ENCODE measurements around the gene EREG.

Gene EREG

GRCh38 chr4:74353858-74354257 lies 11.1 kb upstream of the EREG start:
- H3K27ac ChIP-seq (ENCODE audit: low read depth, low read length) = no peak overlapping the region
- no peaks in the 10 kb centered on the region for H3K9me3 ChIP-seq (ENCODE audit: insufficient read depth, low read depth, low read length)
- H3K4me1 ChIP-seq (ENCODE audit: insufficient read depth, low read length) = 0 out of 2 replicates have a peak, but pooled peaks cover 6% of the 10 kb centered on the region
- no peaks in the 10 kb centered on the region for H3K36me3 ChIP-seq (ENCODE audit: insufficient read depth, low read length)
- H3K27me3 ChIP-seq (ENCODE audit: insufficient read depth, low read length) = no peaks in the 10 kb centered on the region
- H3K9ac ChIP-seq (ENCODE audit: low read depth, low read length) = no peak overlapping the region
- H3K4me3 ChIP-seq (ENCODE audit: low read length) = no peak overlapping the region
- 100% methylated on average over 1 of the region's 4 CpGs for WGBS

- no CpG with 5 or more reads among the region's 1 CpG for WGBS
- Histone ChIP-seq H3K36me3 (ENCODE audit: insufficient read depth, low read length) (no peaks in the 10 kb centered on the region), H3K9me3 (ENCODE audit: insufficient read depth, low read depth, low read length) (no peaks in the 10 kb centered on the region), H3K4me1 (ENCODE audit: insufficient read depth, low read length) (no peaks in the 10 kb centered on the region), H3K27me3 (ENCODE audit: insufficient read depth, low read length) (no peaks in the 10 kb centered on the region), H3K9ac (ENCODE audit: low read depth, low read length) (no peak overlapping the region), H3K27ac (ENCODE audit: low read depth, low read length) (no peak overlapping the region), H3K4me3 (ENCODE audit: low read length) (no peak overlapping the region)
Observed at GRCh38 chr4:74357965-74358364, 7.0 kb upstream of the EREG start.

DNA sequence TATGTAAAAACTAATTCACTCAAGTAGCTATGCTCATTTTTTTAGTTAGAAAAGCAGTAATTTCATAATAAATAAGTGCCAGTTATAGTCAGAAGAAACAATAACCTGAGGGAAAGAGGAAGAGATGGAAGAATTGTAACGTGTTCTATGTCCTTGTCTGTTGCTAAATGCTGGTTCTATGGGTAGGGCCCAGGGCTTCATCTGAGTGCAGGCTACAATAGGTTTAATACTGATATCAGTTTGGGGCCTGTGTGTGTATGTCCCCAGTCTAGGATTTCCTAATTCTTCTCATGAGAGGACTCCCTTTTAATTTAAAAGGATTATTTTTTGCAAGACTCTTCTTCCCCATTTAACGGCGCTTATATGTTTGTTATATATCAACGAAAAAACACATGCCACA lies 3.3 kb upstream of the EREG start:
- peaks cover 30% of the 10 kb centered on the region for H3K27me3 ChIP-seq (ENCODE audit: insufficient read depth, low read length)
- no peak overlapping the region for H3K4me3 ChIP-seq (ENCODE audit: low read length)
- H3K4me1 ChIP-seq (ENCODE audit: insufficient read depth, low read length) = 0 out of 2 replicates have a peak, but pooled peaks cover 4% of the 10 kb centered on the region
- no peaks in the 10 kb centered on the region for H3K36me3 ChIP-seq (ENCODE audit: insufficient read depth, low read length)
- 86% methylated on average over 1 of the region's 4 CpGs for WGBS
- H3K9ac ChIP-seq (ENCODE audit: low read depth, low read length) = no peak overlapping the region
- no peaks in the 10 kb centered on the region for H3K9me3 ChIP-seq (ENCODE audit: insufficient read depth, low read depth, low read length)
- no peak overlapping the region for H3K27ac ChIP-seq (ENCODE audit: low read depth, low read length)

DNA sequence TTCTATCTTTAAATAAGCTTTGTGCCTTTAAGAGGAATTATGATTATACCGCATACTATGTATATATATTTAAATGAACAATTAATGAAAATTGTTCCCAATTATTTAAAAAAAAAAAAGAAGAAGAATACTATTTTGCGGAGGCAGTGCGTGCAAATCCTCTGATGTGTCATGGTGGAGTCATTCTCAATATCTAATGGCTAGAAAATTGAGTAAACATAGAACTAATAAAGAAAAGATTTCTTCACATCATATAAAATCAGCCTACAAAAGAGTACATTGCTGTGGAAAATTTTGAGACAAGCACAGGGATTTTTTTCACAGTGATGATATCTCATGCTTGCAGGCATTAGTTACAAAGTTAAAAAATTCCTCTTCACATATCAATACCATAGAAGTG lies 2.6 kb upstream of the EREG start:
- WGBS = no CpG with 5 or more reads among the region's 3 CpGs

DNA sequence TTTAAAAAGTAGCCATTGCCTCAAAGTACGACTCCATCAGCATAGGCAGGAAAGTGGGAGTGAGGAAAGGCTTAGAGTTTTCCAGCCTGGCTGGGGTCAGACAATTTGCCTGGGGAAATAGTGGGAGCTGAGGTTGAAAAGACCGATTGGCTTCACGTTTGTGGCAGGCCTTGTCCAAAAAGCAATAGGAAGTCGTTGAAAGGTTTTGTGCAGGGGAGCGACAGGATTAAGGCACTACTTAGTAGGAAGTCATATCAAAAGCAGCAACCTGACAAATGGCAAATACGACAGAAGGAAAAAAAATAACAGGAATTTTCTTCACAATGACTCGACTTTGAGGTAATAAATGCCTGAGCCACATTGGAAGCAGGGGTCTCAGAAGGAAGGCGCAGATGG lies 691 bp upstream of the EREG start:
- WGBS = 20% methylated on average over 8 of the region's 8 CpGs
- H3K9me3 ChIP-seq (ENCODE audit: insufficient read depth, low read depth, low read length) = no peaks in the 10 kb centered on the region
- no peaks in the 10 kb centered on the region for H3K36me3 ChIP-seq (ENCODE audit: insufficient read depth, low read length)
- H3K27me3 ChIP-seq (ENCODE audit: insufficient read depth, low read length) = peaks cover 37% of the 10 kb centered on the region
- no peak overlapping the region for H3K27ac ChIP-seq (ENCODE audit: low read depth, low read length)
- H3K4me1 ChIP-seq (ENCODE audit: insufficient read depth, low read length) = 0 out of 2 replicates have a peak, but pooled peaks cover 4% of the 10 kb centered on the region
- peak overlapping the region; percentile 83 for H3K4me3 ChIP-seq (ENCODE audit: low read length)
- no peak overlapping the region for H3K9ac ChIP-seq (ENCODE audit: low read depth, low read length)

More for the DNA sequence above, 2.6 kb upstream of the EREG start:
- Histone ChIP-seq H3K9ac (ENCODE audit: low read depth, low read length) (no peak overlapping the region), H3K27me3 (ENCODE audit: insufficient read depth, low read length) (peaks cover 34% of the 10 kb centered on the region), H3K27ac (ENCODE audit: low read depth, low read length) (no peak overlapping the region), H3K36me3 (ENCODE audit: insufficient read depth, low read length) (no peaks in the 10 kb centered on the region), H3K4me3 (ENCODE audit: low read length) (no peak overlapping the region), H3K4me1 (ENCODE audit: insufficient read depth, low read length) (0 out of 2 replicates have a peak, but pooled peaks cover 4% of the 10 kb centered on the region), H3K9me3 (ENCODE audit: insufficient read depth, low read depth, low read length) (no peaks in the 10 kb centered on the region)

DNA sequence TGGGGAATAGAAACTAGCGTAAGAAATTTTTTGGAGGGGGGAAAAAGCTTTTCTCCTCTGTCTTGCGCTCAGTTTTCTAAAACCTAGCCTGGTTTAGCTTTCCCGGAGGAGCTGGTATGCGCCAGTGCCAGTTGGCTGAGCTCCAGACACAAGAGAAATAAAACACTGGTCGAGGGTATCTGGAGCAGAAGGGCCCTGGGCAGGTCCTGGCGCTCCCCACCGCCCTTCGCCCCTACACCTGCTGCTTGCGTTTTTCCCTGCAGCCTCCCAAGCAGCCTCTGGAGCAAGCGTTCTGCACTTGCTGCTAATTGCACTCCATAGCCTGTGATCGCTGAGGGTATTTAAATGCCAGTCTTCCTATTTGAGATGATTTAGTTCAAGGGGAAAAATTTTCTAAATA lies 816 bp downstream of the EREG start:
- WGBS = 4% methylated on average over 11 of the region's 11 CpGs
- Histone ChIP-seq H3K9me3 (ENCODE audit: insufficient read depth, low read depth, low read length) (no peaks in the 10 kb centered on the region), H3K4me3 (ENCODE audit: low read length) (peak overlapping the region; percentile 83), H3K36me3 (ENCODE audit: insufficient read depth, low read length) (no peaks in the 10 kb centered on the region), H3K27me3 (ENCODE audit: insufficient read depth, low read length) (peaks cover 37% of the 10 kb centered on the region), H3K9ac (ENCODE audit: low read depth, low read length) (no peak overlapping the region), H3K4me1 (ENCODE audit: insufficient read depth, low read length) (0 out of 2 replicates have a peak, but pooled peaks cover 4% of the 10 kb centered on the region), H3K27ac (ENCODE audit: low read depth, low read length) (no peak overlapping the region)

DNA sequence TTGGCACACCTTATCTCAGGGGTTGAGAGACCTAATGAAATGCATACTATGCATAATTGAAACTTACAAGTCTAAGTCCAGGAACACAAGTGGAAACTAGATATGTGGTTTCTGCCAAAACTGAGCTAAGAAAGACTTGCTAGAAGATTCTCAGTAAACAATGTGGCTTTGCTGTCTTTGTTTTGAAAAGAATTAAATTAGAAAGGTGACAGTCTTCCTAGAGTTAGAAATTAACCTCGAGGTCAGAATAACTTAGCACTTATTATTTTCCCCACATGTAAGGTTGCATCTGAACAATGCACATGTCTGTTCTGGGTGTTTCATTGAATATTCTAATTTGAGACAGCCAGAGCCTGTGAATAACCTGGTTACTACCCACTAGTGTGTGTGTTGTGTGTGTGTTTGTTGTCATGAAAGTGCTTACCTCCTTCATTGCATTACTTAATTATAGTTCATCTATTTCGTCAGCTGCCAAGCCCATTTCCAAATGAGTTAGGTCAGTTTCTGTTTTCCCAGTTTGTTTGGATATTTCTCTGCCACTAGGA lies 1.5 kb downstream of the EREG start:
- H3K4me3 ChIP-seq (ENCODE audit: low read length) = no peak overlapping the region; the same call in 1 of the 2 replicates
- no peak overlapping the region for H3K9ac ChIP-seq (ENCODE audit: low read depth, low read length)
- no peak overlapping the region for H3K27ac ChIP-seq (ENCODE audit: low read depth, low read length)
- H3K36me3 ChIP-seq (ENCODE audit: insufficient read depth, low read length) = no peaks in the 10 kb centered on the region
- H3K4me1 ChIP-seq (ENCODE audit: insufficient read depth, low read length) = 0 out of 2 replicates have a peak, but pooled peaks cover 4% of the 10 kb centered on the region
- H3K9me3 ChIP-seq (ENCODE audit: insufficient read depth, low read depth, low read length) = no peaks in the 10 kb centered on the region
- 33% methylated on average over 1 of the region's 2 CpGs for WGBS
- peaks cover 37% of the 10 kb centered on the region for H3K27me3 ChIP-seq (ENCODE audit: insufficient read depth, low read length)

DNA sequence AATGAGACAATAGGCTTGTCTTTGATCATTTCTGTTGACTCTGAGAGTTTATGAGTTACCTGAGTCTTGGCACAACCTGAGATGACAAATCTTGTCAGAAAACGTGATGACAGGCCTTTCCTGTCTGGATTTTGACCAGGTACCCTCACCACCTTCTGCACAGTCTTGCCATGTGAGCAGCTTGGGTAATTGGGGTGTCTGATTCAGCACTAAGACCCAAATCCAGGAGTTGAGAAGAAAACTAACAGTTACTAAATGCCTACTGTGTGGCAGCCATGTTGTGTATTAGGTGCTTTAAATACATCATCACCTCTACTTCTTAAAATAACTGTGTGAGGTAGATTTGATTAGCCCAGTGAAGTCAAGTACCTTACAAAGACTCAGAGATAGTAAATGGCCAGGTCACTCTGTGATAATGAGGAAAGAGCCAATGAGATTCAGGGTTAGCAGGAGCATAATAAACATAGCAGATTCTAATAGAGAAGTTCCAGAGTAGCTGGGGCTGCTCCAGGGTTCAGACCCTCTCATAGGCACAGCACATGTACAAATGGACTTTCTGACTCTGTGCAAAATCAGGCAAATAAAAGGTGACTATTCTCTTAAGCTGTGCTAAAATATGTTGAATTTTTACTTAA lies 2.8 kb downstream of the EREG start:
- Histone ChIP-seq H3K9me3 (ENCODE audit: insufficient read depth, low read depth, low read length) (no peaks in the 10 kb centered on the region), H3K4me1 (ENCODE audit: insufficient read depth, low read length) (0 out of 2 replicates have a peak, but pooled peaks cover 4% of the 10 kb centered on the region), H3K36me3 (ENCODE audit: insufficient read depth, low read length) (no peaks in the 10 kb centered on the region), H3K4me3 (ENCODE audit: low read length) (no peak overlapping the region), H3K9ac (ENCODE audit: low read depth, low read length) (no peak overlapping the region), H3K27me3 (ENCODE audit: insufficient read depth, low read length) (peaks cover 37% of the 10 kb centered on the region), H3K27ac (ENCODE audit: low read depth, low read length) (no peak overlapping the region)
- 65% methylated on average over 1 of the region's 1 CpG for WGBS

GRCh38 chr4:74368596-74368995 lies 3.7 kb downstream of the EREG start:
- no peak overlapping the region for H3K27ac ChIP-seq (ENCODE audit: low read depth, low read length)

GRCh38 chr4:74369855-74370254 lies 4.9 kb downstream of the EREG start:
- WGBS = 88% methylated on average over 2 of the region's 2 CpGs
- Histone ChIP-seq H3K9ac (ENCODE audit: low read depth, low read length) (no peak overlapping the region), H3K27ac (ENCODE audit: low read depth, low read length) (no peak overlapping the region), H3K9me3 (ENCODE audit: insufficient read depth, low read depth, low read length) (no peaks in the 10 kb centered on the region), H3K36me3 (ENCODE audit: insufficient read depth, low read length) (no peaks in the 10 kb centered on the region), H3K4me1 (ENCODE audit: insufficient read depth, low read length) (no peaks in the 10 kb centered on the region), H3K27me3 (ENCODE audit: insufficient read depth, low read length) (peaks cover 25% of the 10 kb centered on the region), H3K4me3 (ENCODE audit: low read length) (no peak overlapping the region)

More at GRCh38 chr4:74368596-74368995, 3.7 kb downstream of the EREG start:
- Histone ChIP-seq H3K36me3 (ENCODE audit: insufficient read depth, low read length) (no peaks in the 10 kb centered on the region), H3K4me3 (ENCODE audit: low read length) (no peak overlapping the region), H3K4me1 (ENCODE audit: insufficient read depth, low read length) (0 out of 2 replicates have a peak, but pooled peaks cover 4% of the 10 kb centered on the region), H3K9ac (ENCODE audit: low read depth, low read length) (no peak overlapping the region), H3K27me3 (ENCODE audit: insufficient read depth, low read length) (peaks cover 37% of the 10 kb centered on the region), H3K9me3 (ENCODE audit: insufficient read depth, low read depth, low read length) (no peaks in the 10 kb centered on the region)
- WGBS = 74% methylated on average over 4 of the region's 4 CpGs

DNA sequence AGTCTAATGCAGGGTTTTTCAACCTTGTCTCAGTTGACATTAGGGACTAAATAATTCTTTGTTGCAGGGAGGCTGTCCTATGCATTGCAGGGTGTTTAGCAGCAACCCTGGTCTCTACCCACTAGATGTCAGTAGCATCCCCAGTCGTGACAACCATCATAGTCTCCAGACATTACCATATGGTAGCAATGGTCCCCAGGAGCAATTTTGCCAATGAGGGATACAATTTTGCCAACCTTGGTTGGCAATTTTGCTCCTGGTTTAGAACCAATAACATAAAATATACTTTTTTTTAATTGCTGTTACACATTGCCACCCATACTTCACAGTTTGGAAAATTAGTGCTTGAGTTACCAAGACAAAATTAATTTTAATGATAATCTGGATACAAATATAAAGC lies 6.0 kb downstream of the EREG start:
- H3K4me1 ChIP-seq (ENCODE audit: insufficient read depth, low read length) = no peaks in the 10 kb centered on the region
- H3K27me3 ChIP-seq (ENCODE audit: insufficient read depth, low read length) = peaks cover 14% of the 10 kb centered on the region
- H3K4me3 ChIP-seq (ENCODE audit: low read length) = no peak overlapping the region
- no peaks in the 10 kb centered on the region for H3K36me3 ChIP-seq (ENCODE audit: insufficient read depth, low read length)
- WGBS = 2% methylated on average over 1 of the region's 1 CpG
- no peak overlapping the region for H3K27ac ChIP-seq (ENCODE audit: low read depth, low read length)
- no peak overlapping the region for H3K9ac ChIP-seq (ENCODE audit: low read depth, low read length)
- no peaks in the 10 kb centered on the region for H3K9me3 ChIP-seq (ENCODE audit: insufficient read depth, low read depth, low read length)
